GM10847 (cell line): ENCODE results near the gene IRS1.

ENCODE experiments used
- POLR2A ChIP-seq: IDR thresholded peaks from 2 replicates; pipeline ENCODE4 v1.6.1; 2011; ENCODE audit not compliant: insufficient read length; ENCODE audit errors: extremely low read depth

Gene IRS1, protein sequence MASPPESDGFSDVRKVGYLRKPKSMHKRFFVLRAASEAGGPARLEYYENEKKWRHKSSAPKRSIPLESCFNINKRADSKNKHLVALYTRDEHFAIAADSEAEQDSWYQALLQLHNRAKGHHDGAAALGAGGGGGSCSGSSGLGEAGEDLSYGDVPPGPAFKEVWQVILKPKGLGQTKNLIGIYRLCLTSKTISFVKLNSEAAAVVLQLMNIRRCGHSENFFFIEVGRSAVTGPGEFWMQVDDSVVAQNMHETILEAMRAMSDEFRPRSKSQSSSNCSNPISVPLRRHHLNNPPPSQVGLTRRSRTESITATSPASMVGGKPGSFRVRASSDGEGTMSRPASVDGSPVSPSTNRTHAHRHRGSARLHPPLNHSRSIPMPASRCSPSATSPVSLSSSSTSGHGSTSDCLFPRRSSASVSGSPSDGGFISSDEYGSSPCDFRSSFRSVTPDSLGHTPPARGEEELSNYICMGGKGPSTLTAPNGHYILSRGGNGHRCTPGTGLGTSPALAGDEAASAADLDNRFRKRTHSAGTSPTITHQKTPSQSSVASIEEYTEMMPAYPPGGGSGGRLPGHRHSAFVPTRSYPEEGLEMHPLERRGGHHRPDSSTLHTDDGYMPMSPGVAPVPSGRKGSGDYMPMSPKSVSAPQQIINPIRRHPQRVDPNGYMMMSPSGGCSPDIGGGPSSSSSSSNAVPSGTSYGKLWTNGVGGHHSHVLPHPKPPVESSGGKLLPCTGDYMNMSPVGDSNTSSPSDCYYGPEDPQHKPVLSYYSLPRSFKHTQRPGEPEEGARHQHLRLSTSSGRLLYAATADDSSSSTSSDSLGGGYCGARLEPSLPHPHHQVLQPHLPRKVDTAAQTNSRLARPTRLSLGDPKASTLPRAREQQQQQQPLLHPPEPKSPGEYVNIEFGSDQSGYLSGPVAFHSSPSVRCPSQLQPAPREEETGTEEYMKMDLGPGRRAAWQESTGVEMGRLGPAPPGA (N-terminal part only)

DNA sequence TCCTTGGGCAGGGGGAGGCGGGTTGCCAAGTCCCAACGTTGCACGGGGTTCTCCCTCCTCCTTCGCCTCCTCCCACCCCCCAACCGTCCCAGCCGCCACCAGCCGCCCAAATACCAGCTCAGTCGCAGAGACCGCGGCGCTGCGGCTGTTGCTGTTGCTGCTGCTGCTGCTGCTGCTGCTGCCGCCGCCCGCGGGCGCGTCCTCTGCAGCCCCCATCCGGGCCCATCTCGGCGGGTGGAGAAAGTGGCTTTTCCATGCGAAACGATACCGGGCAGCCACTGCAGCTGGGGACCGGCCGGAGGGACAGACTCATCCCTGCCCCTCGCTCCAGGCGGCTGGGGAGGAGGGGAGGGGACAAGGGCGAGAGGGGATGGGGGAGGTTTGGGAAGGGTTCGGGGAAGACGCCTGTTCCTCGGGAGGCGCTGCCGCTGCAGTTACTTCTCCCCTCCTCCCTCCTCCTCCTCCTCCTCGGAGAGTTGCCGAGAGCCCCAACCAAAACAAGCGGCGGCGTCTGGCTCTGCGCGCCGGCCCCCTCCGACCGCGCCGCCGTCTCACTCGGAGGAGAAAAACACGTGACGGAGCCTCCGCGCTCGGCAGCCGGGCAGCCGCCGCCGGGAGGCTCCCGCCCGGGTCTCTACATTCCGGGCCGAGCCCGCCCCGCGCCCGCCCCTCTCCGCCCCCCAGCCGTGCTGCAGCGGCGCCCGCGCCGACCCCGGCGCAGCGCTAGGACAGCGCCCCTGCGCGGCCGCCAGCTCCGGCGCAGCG, at the start of gene IRS1:
IRS1 (minus strand) TSS at position 610 of the 765 bp plus-strand sequence. CDS start 1,082 bp downstream, outside the sequence.
- no peak for TF ChIP-seq POLR2A

GRCh38 chr2:226849349-226849748, 49.7 kb upstream of the IRS1 start:
- no peak for TF ChIP-seq POLR2A

DNA sequence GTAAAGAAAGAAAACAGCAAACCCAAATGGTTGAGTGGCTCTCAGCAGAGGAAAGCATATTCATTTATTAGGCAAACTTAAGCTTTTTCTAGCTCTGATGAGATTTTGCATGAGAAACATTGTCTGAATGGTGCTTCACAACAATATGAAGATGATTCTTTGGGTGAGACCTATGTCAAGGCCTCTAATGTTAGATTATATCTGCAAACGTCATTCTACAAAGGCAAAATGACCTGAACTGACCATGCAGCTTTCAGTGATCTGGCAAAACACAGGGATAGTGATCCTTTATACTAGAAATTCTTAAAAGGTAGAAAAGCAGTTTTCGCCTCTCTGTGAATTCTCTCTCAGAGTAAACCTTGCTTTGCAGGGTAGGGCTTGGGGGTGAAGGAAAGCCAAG, 47.9 kb upstream of the IRS1 start:
- no peak for TF ChIP-seq POLR2A

GRCh38 chr2:226847090-226847489, 47.5 kb upstream of the IRS1 start:
- TF ChIP-seq POLR2A: no peak

- TF ChIP-seq POLR2A: no peak
Observed at GRCh38 chr2:226845386-226846116, 45.9 kb upstream of the IRS1 start.

DNA sequence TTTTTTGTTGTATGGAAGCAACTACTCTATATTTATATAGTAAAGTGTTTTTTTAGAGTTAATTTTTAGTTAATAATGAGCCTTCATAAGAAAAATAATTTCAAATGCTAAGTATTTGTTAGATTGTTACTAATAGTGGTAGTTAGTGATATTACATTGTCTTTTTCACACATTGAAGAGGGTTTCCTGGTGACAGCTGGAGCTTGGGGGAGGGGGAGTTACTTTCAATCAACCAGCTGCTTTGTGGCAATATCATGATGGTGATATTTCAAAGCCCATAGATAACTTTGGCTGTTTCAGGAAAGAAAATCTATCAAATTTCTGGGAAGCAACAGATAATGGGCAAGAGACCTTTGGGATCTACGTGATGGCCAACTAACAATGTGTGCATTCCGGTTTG, 40.3 kb upstream of the IRS1 start:
- TF ChIP-seq POLR2A: no peak

GRCh38 chr2:226839161-226839560, 39.5 kb upstream of the IRS1 start:
- no peak for TF ChIP-seq POLR2A

GRCh38 chr2:226838722-226839121, 39.1 kb upstream of the IRS1 start:
- no peak for TF ChIP-seq POLR2A

- TF ChIP-seq POLR2A: no peak
Observed at GRCh38 chr2:226837787-226838603, 38.4 kb upstream of the IRS1 start.

DNA sequence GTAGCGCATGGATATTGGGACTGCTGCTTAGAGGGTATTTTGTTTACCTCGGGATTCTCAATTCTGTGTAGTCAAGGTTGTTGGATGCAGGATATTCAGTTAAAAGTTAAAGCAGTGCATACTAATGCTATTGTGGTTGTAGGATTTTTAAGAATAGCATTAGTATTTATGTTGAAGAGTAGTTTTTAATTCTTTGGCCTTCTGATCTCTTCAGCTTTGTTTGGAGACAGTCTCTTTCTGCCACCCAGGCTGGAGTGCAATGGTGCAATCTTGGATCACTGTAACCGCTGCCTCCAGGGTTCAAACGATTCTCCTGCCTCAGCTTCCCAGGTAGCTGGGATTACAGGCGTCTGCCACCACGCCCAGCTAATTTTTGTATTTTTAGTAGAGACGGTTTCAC, 37.7 kb upstream of the IRS1 start:
- TF ChIP-seq POLR2A: no peak

DNA sequence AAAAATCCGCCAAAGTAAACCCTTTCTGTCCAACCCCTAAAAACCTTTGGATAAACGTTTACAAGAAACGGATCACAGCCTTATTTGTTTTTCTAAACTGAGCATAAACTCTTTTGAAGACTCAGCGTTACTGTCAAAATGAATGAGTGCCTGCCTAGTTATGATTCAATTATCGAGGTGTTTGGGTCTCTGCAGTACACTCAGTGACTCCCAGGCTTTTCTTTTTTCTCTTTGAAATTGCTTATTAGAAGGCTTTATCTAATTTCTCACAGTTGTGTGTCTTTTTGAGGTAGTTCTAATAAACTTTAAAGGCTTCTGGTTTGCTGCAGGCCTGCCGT, 36.9 kb upstream of the IRS1 start:
- no peak for TF ChIP-seq POLR2A

DNA sequence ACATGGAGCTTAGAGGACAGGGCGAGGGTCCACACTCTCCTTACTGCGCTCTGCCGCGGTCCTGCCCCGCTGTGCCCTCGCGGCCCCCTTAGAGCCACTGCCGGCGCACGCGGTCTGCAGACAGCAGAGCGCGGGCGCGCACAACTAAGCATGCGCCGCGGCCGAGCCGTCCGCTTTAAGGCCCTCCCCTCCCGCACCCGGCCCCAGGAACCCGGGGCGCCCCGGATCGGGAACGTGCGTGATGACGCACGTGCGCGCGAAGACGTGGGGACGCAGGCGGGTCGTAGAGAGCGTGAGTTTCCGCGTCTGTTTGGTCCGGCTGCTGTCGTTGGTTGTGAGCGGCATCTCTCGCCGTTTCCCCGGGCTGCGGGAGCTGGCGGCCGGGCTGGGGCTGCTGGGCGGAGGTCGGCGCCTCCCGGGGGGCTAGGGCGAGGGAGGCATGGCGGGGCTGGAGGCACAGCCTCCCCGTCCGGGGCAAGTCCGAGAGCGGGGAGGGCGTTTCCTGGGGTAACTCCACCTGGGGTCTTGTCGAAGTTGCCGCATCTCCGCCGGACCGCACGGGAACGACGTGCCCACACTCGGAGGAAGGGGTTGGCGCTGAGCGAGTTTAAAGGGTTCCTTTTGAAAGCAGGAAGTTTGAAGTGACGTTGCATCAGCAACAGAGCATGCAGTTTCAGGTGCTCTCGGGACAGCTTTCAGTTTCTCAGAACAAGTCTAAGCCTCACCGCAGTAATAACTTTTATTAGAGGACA, 36.4 kb upstream of the IRS1 start, which contains the start of gene RHBDD1:
RHBDD1 (plus strand) TSS at position 259 of the 752 bp plus-strand sequence. CDS start 28,640 bp downstream, outside the sequence.
- TF ChIP-seq POLR2A: peak; percentile 96

GRCh38 chr2:226835420-226835795, 35.8 kb upstream of the IRS1 start:
- no peak for TF ChIP-seq POLR2A
